Measurements from ENCODE around the gene MYH11. TPM values are rescaled to one million over a fixed set of nuclear protein-coding genes. Genes with fewer than 3 reads are reported as not detected.
"Not testable (repeated sequence)": the region's sequence is repeated elsewhere in the genome, so short reads cannot be mapped to it uniquely, and the experiment has no call there.

MYH11 gene
- total RNA-seq, 1 donor from 2014 or later: not detected

DNA sequence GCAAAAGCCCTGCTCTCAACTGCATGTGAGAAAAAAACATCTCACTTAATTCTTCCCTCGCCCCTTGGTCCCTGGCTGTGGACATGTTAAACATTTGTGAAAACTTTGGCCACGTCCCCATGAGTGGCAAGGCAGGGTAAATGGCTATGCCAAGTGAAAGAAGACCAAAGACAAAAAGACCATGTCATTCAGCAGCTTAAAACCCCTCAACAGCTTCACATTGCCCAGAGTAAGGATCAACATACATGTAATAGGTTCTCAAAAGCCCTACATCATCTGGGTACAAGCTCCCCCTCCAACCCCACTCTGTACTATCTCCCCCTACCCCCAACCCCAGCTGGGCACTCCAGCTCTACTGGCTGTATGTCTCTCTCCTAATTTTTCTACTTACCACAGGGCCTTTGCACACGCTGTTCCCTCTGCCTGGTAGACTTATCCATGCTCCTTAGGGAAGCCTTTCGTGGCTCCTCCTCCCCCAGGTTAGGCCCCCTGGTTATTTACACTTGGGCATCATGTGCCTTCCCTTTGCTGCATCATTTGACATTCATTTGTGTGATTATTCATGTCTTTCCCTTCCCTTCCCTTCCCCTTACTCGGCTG, 131.1 kb downstream of the MYH11 start:
- intact Hi-C loops (cut with micrococcal nuclease): no loop called here

GRCh38 chr16:15723808-15724207, 133.0 kb downstream of the MYH11 start:
- intact Hi-C loops (cut with micrococcal nuclease): no loop called here

- intact Hi-C loops (cut with micrococcal nuclease): no loop called here
These were observed 135.8 kb downstream of the MYH11 start for GRCh38 chr16:15721018-15721417.

DNA sequence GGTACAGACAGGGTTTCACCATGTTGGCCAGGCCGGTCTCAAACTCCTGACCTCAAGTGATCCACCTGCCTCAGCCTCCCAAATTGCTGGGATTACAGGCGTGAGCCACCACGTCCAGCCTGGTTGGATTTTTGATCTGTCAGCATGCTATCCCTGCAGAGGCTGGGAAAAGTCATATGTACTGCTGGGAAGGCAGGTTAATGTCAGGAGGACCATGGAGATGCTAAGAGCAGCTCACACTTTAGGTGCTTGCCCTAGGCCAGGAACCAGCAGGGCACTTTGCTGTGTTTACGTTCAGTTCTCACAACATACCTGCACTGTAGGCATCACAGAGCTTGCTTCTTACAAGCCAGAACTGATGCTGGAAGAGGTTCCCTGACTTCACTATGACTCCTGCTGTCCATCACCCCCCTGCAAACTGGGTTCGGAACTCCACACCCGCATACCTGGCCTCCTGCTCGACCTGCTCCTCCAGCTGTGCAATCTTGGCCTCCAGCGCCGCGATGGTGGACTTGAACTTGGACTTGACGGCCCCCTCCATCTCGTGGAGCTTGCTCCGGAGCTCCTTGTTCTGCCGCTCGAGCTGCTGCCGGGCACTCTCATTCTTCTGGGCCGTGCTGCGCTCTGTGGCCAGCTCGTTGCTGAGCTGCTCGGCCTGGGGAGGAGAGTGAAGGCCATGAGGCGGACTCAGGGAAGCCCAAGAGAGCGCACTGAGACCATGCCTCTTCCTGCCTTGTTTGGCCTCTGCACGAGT, 140.0 kb downstream of the MYH11 start:
- intact Hi-C loops (cut with micrococcal nuclease): no loop called here

- intact Hi-C loops (cut with micrococcal nuclease): no loop called here
These were observed 141.6 kb downstream of the MYH11 start for GRCh38 chr16:15715221-15715620.

DNA sequence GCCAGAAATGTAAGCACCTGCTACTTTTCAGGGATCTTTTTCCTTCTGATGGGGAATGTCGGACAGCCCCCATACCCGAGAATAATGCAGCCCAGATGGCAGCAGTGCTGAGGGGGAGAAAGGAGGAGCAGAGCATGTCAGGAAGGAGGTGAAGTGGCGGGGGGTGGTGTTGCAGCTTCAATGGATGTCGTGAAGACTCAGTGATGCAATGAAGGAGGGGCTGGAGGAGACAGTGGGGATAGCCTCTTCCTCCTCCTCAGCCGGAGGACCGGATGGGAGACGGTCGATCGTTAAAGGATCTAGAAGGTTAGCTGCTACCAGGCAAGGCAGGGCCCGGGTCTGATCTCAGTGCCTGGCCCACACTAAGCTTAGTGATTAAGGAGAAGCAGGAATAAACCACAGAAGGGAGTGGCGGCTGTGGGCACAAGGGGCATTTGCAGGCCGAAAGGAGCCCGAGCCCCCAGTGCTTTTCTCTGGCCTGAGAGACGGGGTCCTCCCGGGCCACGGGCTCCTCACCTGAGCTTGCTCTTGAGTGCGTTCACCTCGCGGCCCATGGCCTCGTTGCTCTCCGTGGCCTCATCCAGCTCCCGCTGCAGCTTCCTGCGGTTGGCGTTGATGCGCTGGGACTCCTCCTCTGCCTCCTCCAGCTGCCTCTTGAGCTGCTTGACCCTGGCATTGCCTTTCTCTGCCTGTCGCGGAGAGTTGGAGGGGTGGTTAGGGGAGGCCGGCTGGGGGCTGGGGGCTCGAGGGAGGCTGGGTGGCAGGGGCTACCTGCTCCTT, 142.2 kb downstream of the MYH11 start:
- intact Hi-C loops (cut with micrococcal nuclease): no loop called here

GRCh38 chr16:15708997-15709396, 147.8 kb downstream of the MYH11 start:
- intact Hi-C loops (cut with micrococcal nuclease): no loop called here

DNA sequence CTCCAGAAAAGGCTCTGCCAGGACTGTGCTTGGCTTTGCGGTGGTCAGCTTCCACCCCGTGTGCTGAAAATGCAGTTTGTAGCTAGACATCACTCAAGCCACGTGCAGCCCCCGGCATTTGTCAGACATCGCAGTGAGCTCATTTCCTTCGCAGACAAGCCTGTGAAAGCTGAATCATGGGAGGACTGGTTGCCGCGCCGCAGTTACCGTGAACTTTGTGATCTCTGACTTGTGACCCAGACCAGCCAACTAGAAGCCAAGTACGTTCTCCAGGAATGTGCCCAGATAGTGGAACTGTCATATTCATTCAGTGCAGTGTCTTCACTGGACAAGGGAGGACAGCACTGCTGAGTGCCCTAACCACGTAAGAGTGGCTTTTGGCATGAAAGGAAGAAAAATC, 148.7 kb downstream of the MYH11 start:
- intact Hi-C loops (cut with micrococcal nuclease): no loop called here

- intact Hi-C loops (cut with micrococcal nuclease): no loop called here
These were observed 149.5 kb downstream of the MYH11 start for GRCh38 chr16:15707332-15707731.

- intact Hi-C loops (cut with micrococcal nuclease): loop anchor here (2.0 kb wide), 2 partner anchors 54 to 62 kb away; partner anchors contain the start of genes MARF1 and NDE1
These were observed 151.7 kb downstream of the MYH11 start for GRCh38 chr16:15705064-15705565.

DNA sequence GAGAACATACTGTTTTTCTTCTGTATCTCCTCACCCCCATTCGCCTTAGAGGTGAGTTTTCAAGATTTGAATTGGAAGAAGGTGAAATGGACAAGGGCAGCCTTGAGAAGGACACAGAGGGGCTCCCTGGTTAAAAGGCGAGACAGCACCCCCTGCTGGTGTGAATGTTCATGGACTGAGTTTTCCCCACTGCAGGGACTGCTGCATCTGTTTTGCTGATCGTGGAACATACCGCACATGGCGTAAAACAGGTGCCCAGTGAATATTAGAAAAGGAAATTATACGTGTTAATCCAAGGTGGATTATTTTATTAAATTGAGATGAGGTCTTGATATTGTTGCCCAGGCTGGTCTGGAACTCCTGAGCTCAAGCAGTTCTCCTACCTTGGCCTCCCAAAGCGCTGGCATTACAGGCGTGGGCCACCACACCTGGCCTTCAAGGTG, 152.3 kb downstream of the MYH11 start:
- intact Hi-C loops (cut with micrococcal nuclease): loop anchor here (1.0 to 2.0 kb wide), 3 partner anchors 54 to 277 kb away; partner anchors contain the start of genes MARF1 and NDE1

- intact Hi-C loops (cut with micrococcal nuclease): loop anchor here (1.0 kb wide), 1 partner anchor 70 kb away; no protein-coding TSS in a partner anchor
These were observed 153.6 kb downstream of the MYH11 start for GRCh38 chr16:15703029-15703736.

DNA sequence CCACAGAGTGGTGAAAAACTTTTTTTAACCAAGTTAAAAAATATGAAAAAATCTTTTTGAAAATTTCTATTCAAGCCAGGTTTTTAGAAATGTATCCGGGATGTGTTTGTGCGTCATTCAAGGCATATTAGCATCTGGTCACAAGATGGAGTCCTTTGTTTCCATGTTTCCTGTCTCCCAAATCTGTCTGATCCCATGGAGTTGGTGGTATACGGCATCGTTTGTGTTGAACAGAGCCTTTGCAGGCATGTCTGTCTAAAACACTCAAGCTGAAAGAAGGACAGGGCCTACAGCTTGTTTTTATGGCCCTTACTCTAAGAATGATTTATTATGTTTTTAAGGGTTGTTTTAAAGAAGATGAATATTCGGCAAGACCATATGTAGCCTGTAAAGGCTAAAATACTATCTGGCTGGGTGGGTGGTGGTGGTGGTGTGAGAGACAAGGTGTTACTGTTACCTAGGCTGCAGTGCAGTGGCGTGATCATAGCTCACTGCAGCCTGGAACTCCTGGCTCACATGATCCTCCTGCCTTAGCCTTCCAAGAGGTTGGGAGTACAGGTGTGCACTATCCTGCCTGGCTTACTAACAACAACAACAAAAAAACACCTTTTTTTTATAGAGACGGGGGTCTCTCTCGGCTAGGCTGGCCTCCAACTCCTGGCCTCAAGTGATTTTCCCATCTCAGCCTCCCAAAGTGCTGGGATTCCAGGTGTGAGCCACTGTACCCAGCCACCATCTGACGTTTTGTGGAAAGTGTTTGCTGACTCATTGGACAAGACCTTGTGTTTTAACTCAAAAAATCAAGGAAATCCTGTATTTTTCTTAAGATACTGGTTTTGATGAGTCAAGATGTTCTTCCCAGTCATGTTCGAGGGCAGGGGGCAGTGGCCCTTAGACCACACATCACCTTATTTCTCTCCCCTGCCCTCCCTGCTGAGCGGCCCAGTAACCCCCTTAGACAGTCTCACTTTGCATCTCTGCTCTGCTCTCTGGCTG, 154.6 kb downstream of the MYH11 start:
- intact Hi-C loops (cut with micrococcal nuclease): loop anchor here (1.0 kb wide), 1 partner anchor 270 kb away; no protein-coding TSS in a partner anchor

DNA sequence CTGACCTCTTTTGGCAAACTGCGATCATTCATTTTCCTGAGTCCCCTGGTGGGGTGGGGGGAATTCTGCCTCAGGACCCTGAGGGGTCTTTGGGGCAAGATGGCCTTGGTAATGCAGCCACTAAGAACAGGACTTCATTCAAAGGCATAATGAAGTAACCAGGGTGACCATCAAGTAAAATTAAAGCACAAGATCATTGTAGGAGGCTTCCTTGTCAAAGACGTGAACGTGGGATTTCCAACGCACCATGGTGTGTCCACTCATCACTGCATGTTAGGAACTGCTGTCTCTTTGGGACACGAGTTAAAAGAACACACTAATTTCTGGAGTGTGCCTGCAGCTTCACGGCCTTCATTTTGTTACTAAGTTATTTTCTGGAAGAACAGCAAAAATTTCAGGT, 155.5 kb downstream of the MYH11 start:
- intact Hi-C loops (cut with micrococcal nuclease): loop anchor here (1.0 kb wide), 1 partner anchor 269 kb away; no protein-coding TSS in a partner anchor

DNA sequence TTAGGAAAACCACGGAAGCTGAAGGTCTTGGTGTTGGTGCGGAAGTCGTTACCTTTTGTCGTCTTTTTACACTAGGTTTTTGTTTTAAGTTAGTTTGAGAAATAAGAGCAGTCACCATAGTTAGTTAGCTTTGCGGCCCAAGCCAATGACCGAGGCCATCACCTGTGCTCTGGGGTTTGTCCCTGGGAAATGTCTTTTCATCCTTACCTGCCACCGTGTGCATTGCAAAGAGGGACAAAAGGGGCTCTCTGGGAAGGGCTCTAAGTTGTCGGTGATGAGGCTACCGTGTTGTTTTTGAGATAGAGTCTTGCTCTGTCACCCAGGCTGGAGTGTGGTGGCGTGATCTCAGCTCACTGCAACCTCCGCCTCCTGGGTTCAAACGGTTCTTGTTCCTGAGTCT, 157.0 kb downstream of the MYH11 start:
- intact Hi-C loops (cut with micrococcal nuclease): no loop called here

GRCh38 chr16:15694499-15694898, 162.3 kb downstream of the MYH11 start:
- intact Hi-C loops (cut with micrococcal nuclease): no loop called here

- intact Hi-C loops (cut with micrococcal nuclease): not testable (repeated sequence)
These were observed 164.3 kb downstream of the MYH11 start for GRCh38 chr16:15692508-15692907.

DNA sequence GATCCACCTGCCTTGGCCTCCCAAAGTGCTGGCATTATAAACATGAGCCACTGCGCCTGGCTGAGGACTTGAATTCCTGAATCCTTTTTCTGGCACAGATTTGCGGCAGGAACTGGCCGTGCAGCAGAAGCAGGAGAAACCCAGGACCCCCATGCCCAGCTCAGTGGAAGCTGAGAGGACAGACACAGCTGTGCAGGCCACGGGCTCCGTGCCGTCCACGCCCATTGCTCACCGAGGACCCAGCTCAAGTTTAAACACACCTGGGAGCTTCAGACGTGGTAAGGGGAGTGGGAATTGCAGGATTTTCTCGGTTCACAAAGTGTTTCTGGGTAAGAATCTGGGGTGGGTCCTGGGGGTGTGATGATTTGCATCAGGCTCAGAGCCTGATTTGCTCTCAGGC, 165.8 kb downstream of the MYH11 start:
- intact Hi-C loops (cut with micrococcal nuclease): no loop called here

DNA sequence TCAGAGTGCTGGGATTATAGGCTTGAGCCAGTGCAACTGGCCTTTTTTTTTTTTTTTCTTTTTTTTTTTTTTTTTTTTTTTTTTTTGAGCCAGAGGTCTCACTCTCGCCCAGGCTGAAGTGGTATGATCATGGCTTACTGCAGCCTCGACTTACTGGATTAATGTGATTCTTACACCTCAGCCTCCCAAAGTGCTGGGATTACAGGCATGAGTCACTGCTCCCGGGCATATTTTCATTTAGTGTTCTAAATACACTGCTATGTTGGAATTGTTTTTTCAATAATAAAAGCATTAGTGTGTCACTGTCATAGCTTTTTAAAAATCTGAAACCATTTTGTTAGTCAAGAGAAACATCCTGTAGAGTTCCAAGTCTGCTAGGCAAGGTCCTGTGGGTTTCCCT, 166.5 kb downstream of the MYH11 start:
- intact Hi-C loops (cut with micrococcal nuclease): no loop called here

GRCh38 chr16:15689290-15689689, 167.5 kb downstream of the MYH11 start:
- intact Hi-C loops (cut with micrococcal nuclease): no loop called here

Measured in T-helper 1 cell treated with Interleukin-12 subunit alpha and Interleukin-12 subunit beta and Interleukin-4 antibody, amounts not matched to agents 30 ng/mL and 1 ng/mL, for 36 hours (primary cell).